Measurements from ENCODE around the gene CACNA1C.

- no peak for TF ChIP-seq CTCF (IDR thresholded peaks at IDR 0.05)
- no peak for TF ChIP-seq EP300 (IDR thresholded peaks at IDR 0.05)
- no peak for TF ChIP-seq POLR2A (IDR thresholded peaks at IDR 0.05)
Observed at GRCh38 chr12:2366711-2367110, 313.9 kb downstream of the CACNA1C start.

Data from upper lobe of left lung (tissue), 4 donors.